ENCODE measurements around the gene TMEM215. TPM values are rescaled to one million over a fixed set of nuclear protein-coding genes. Genes with fewer than 3 reads are reported as not detected.

The TMEM215 gene
- total and polyA plus RNA-seq, 2 experiments from 2014 or later: 0.79 to 1.2 TPM

DNA sequence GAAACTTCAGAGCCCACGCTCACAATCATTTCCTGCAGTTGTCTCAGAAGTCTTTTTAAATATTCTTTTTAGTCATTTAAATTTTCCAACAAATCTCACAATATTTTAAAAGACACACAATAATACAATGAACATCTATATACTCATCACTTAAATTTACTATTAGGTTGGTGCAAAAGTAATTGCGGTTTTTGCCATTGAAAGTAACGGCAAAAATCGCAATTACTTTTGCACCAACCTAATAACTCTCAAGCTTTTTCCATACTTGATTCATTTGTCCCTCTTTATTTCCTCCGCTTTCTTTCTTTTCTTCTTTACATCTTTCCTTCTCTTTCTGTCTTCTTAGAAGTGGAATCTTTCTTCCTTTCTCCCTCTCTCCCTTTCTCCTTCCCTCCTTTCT, 19.2 kb upstream of the TMEM215 start:
- H3K27me3 Mint-ChIP-seq (ENCODE audit: insufficient read depth, low read depth, poor library complexity): no peaks in the 10 kb centered on the region
- H3K4me3 Mint-ChIP-seq: no peak overlapping the region

More for the DNA sequence above, 19.2 kb upstream of the TMEM215 start:
- DNase-seq (ENCODE audit: low spot score) (no peak), ATAC-seq (no peak)
- Histone ChIP-seq H4K20me1 (replicated peaks; ENCODE audit: insufficient read depth) (no peaks in the 10 kb centered on the region), H2AFZ (no peak overlapping the region), H3K4me1 (ENCODE audit: insufficient read depth) (no peaks in the 10 kb centered on the region), H3K9me2 (ENCODE audit: insufficient read depth) (no peaks in the 10 kb centered on the region; the same call in 1 of the 2 replicates), H3K4me3 (no peak overlapping the region), H3K79me2 (replicated peaks; ENCODE audit: insufficient read depth) (no peaks in the 10 kb centered on the region), H3K4me2 (no peak overlapping the region), H3F3A (replicated peaks; ENCODE audit: low read depth) (no peaks in the 10 kb centered on the region), H3K27ac (ENCODE audit: low read depth) (no peak overlapping the region), H3K27me3 (ENCODE audit: insufficient read depth) (no peaks in the 10 kb centered on the region), H3K36me3 (ENCODE audit: insufficient read depth) (no peaks in the 10 kb centered on the region)
- no peaks in the 10 kb centered on the region for H3K9me3 Mint-ChIP-seq
- TF ChIP-seq, protein P1, sequence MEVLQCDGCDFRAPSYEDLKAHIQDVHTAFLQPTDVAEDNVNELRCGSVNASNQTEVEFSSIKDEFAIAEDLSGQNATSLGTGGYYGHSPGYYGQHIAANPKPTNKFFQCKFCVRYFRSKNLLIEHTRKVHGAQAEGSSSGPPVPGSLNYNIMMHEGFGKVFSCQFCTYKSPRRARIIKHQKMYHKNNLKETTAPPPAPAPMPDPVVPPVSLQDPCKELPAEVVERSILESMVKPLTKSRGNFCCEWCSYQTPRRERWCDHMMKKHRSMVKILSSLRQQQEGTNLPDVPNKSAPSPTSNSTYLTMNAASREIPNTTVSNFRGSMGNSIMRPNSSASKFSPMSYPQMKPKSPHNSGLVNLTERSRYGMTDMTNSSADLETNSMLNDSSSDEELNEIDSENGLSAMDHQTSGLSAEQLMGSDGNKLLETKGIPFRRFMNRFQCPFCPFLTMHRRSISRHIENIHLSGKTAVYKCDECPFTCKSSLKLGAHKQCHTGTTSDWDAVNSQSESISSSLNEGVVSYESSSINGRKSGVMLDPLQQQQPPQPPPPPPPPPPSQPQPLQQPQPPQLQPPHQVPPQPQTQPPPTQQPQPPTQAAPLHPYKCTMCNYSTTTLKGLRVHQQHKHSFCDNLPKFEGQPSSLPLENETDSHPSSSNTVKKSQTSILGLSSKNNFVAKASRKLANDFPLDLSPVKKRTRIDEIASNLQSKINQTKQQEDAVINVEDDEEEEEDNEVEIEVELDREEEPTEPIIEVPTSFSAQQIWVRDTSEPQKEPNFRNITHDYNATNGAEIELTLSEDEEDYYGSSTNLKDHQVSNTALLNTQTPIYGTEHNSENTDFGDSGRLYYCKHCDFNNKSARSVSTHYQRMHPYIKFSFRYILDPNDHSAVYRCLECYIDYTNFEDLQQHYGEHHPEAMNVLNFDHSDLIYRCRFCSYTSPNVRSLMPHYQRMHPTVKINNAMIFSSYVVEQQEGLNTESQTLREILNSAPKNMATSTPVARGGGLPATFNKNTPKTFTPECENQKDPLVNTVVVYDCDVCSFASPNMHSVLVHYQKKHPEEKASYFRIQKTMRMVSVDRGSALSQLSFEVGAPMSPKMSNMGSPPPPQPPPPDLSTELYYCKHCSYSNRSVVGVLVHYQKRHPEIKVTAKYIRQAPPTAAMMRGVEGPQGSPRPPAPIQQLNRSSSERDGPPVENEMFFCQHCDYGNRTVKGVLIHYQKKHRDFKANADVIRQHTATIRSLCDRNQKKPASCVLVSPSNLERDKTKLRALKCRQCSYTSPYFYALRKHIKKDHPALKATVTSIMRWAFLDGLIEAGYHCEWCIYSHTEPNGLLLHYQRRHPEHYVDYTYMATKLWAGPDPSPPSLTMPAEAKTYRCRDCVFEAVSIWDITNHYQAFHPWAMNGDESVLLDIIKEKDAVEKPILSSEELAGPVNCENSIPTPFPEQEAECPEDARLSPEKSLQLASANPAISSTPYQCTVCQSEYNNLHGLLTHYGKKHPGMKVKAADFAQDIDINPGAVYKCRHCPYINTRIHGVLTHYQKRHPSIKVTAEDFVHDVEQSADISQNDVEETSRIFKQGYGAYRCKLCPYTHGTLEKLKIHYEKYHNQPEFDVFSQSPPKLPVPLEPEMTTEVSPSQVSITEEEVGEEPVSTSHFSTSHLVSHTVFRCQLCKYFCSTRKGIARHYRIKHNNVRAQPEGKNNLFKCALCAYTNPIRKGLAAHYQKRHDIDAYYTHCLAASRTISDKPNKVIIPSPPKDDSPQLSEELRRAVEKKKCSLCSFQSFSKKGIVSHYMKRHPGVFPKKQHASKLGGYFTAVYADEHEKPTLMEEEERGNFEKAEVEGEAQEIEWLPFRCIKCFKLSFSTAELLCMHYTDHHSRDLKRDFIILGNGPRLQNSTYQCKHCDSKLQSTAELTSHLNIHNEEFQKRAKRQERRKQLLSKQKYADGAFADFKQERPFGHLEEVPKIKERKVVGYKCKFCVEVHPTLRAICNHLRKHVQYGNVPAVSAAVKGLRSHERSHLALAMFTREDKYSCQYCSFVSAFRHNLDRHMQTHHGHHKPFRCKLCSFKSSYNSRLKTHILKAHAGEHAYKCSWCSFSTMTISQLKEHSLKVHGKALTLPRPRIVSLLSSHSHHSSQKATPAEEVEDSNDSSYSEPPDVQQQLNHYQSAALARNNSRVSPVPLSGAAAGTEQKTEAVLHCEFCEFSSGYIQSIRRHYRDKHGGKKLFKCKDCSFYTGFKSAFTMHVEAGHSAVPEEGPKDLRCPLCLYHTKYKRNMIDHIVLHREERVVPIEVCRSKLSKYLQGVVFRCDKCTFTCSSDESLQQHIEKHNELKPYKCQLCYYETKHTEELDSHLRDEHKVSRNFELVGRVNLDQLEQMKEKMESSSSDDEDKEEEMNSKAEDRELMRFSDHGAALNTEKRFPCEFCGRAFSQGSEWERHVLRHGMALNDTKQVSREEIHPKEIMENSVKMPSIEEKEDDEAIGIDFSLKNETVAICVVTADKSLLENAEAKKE (CRISPR knock-in tag; IDR thresholded peaks at IDR 0.05): no peak
- TF ChIP-seq, protein P2, sequence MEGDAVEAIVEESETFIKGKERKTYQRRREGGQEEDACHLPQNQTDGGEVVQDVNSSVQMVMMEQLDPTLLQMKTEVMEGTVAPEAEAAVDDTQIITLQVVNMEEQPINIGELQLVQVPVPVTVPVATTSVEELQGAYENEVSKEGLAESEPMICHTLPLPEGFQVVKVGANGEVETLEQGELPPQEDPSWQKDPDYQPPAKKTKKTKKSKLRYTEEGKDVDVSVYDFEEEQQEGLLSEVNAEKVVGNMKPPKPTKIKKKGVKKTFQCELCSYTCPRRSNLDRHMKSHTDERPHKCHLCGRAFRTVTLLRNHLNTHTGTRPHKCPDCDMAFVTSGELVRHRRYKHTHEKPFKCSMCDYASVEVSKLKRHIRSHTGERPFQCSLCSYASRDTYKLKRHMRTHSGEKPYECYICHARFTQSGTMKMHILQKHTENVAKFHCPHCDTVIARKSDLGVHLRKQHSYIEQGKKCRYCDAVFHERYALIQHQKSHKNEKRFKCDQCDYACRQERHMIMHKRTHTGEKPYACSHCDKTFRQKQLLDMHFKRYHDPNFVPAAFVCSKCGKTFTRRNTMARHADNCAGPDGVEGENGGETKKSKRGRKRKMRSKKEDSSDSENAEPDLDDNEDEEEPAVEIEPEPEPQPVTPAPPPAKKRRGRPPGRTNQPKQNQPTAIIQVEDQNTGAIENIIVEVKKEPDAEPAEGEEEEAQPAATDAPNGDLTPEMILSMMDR (conservative IDR thresholded peaks at IDR 0.05; ENCODE audit: low read depth in 2 of 2): no peak
- TF ChIP-seq POLR2AphosphoS5 (IDR thresholded peaks at IDR 0.05; ENCODE audit: low read depth) (no peak), JUNB (IDR thresholded peaks at IDR 0.05; ENCODE audit: unreplicated experiment) (no peak), EZH2 (IDR thresholded peaks at IDR 0.05; ENCODE audit: low read depth, unreplicated experiment) (no peak), NANOG (IDR thresholded peaks at IDR 0.05; ENCODE audit: borderline replicate concordance) (no peak), CREB1 (CRISPR knock-in tag; IDR thresholded peaks at IDR 0.05; ENCODE audit: low read depth) (no peak), STAT1 (IDR thresholded peaks at IDR 0.05; ENCODE audit: unreplicated experiment) (no peak), ZNF114 (CRISPR knock-in tag; IDR thresholded peaks at IDR 0.05) (no peak), EZH2phosphoT487 (IDR thresholded peaks at IDR 0.05; ENCODE audit: unreplicated experiment) (no peak), ZNF331 (CRISPR knock-in tag; IDR thresholded peaks at IDR 0.05; ENCODE audit: low read depth) (no peak)
- TF ChIP-seq, protein P3, sequence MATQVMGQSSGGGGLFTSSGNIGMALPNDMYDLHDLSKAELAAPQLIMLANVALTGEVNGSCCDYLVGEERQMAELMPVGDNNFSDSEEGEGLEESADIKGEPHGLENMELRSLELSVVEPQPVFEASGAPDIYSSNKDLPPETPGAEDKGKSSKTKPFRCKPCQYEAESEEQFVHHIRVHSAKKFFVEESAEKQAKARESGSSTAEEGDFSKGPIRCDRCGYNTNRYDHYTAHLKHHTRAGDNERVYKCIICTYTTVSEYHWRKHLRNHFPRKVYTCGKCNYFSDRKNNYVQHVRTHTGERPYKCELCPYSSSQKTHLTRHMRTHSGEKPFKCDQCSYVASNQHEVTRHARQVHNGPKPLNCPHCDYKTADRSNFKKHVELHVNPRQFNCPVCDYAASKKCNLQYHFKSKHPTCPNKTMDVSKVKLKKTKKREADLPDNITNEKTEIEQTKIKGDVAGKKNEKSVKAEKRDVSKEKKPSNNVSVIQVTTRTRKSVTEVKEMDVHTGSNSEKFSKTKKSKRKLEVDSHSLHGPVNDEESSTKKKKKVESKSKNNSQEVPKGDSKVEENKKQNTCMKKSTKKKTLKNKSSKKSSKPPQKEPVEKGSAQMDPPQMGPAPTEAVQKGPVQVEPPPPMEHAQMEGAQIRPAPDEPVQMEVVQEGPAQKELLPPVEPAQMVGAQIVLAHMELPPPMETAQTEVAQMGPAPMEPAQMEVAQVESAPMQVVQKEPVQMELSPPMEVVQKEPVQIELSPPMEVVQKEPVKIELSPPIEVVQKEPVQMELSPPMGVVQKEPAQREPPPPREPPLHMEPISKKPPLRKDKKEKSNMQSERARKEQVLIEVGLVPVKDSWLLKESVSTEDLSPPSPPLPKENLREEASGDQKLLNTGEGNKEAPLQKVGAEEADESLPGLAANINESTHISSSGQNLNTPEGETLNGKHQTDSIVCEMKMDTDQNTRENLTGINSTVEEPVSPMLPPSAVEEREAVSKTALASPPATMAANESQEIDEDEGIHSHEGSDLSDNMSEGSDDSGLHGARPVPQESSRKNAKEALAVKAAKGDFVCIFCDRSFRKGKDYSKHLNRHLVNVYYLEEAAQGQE (IDR thresholded peaks at IDR 0.05; ENCODE audit: unreplicated experiment): no peak
- TF ChIP-seq, protein P4, sequence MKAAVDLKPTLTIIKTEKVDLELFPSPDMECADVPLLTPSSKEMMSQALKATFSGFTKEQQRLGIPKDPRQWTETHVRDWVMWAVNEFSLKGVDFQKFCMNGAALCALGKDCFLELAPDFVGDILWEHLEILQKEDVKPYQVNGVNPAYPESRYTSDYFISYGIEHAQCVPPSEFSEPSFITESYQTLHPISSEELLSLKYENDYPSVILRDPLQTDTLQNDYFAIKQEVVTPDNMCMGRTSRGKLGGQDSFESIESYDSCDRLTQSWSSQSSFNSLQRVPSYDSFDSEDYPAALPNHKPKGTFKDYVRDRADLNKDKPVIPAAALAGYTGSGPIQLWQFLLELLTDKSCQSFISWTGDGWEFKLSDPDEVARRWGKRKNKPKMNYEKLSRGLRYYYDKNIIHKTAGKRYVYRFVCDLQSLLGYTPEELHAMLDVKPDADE (IDR thresholded peaks at IDR 0.05): no peak
- H3K27ac Mint-ChIP-seq: no peak overlapping the region
- H3K36me3 Mint-ChIP-seq (ENCODE audit: low read depth): no peaks in the 10 kb centered on the region
- no peaks in the 10 kb centered on the region for H3K4me1 Mint-ChIP-seq

All from GM23338 (cell line).